H9 (cell line): Measurements from ENCODE around the gene FAHD1. TPM values are rescaled to one million over a fixed set of nuclear protein-coding genes. Genes with fewer than 3 reads are reported as not detected.

ENCODE experiments used
- DNase-seq: peaks from one replicate; pipeline ENCODE4 v3.0.0-alpha.2; 2017
- H2AFZ ChIP-seq: one replicate; pipeline ENCODE4 v1.6.1; 2013; ENCODE audit warnings: mild to moderate bottlenecking, low read length, control low read depth, moderate library complexity
- H2AK5ac ChIP-seq: 2 replicates; pipeline ENCODE4 v1.6.1; 2013; ENCODE audit warnings: low read length, control low read depth, mixed read lengths; ENCODE audit not compliant: insufficient read length
- H2BK120ac ChIP-seq: one replicate; pipeline ENCODE4 v1.6.1; 2013; ENCODE audit warnings: low read depth, mild to moderate bottlenecking, low read length, control low read depth, inconsistent platforms; ENCODE audit not compliant: poor library complexity, severe bottlenecking
- H2BK12ac ChIP-seq: 2 replicates; pipeline ENCODE4 v1.6.1; 2013; ENCODE audit warnings: low read length, control low read depth, mixed read lengths, low read depth; ENCODE audit not compliant: insufficient read length
- H2BK15ac ChIP-seq: 2 replicates; pipeline ENCODE4 v1.6.1; 2013; ENCODE audit warnings: low read depth, low read length, control low read depth
- H2BK20ac ChIP-seq: one replicate; pipeline ENCODE4 v1.6.1; 2013; ENCODE audit warnings: low read depth, mild to moderate bottlenecking, low read length, control low read depth, inconsistent platforms; ENCODE audit not compliant: poor library complexity, severe bottlenecking
- H2BK5ac ChIP-seq: 2 replicates; pipeline ENCODE4 v1.6.1; 2013; ENCODE audit warnings: low read length, control low read depth, mixed read lengths; ENCODE audit not compliant: insufficient read length
- H3K14ac ChIP-seq: 2 replicates; pipeline ENCODE4 v1.6.1; 2013; ENCODE audit warnings: low read length, control low read depth; ENCODE audit not compliant: insufficient read depth
- H3K18ac ChIP-seq: 2 replicates; pipeline ENCODE4 v1.6.1; 2013; ENCODE audit warnings: low read depth, mild to moderate bottlenecking, mixed read lengths, low read length, control low read depth; ENCODE audit not compliant: insufficient read length
- H3K23ac ChIP-seq: 2 replicates; pipeline ENCODE4 v1.6.1; 2013; ENCODE audit warnings: low read length, control low read depth, mixed read lengths, low read depth; ENCODE audit not compliant: insufficient read length
- H3K23me2 ChIP-seq: 2 replicates; pipeline ENCODE4 v1.6.1; 2013; ENCODE audit warnings: low read depth, mild to moderate bottlenecking, mixed read lengths, low read length, control low read depth; ENCODE audit not compliant: insufficient read length, poor library complexity, severe bottlenecking
- H3K27ac ChIP-seq: 2 replicates; pipeline ENCODE4 v1.5.1; 2013; ENCODE audit warnings: low read length, control low read depth, mixed read lengths, low read depth; ENCODE audit not compliant: insufficient read length
- H3K27me3 ChIP-seq: 2 replicates; pipeline ENCODE4 v1.6.1; 2013; ENCODE audit warnings: low read length, control low read depth, inconsistent platforms; ENCODE audit not compliant: insufficient read depth
- H3K4ac ChIP-seq: 2 replicates; pipeline ENCODE4 v1.6.1; 2013; ENCODE audit warnings: low read depth, mild to moderate bottlenecking, control low read depth, inconsistent platforms, low read length, moderate library complexity
- H3K4me1 ChIP-seq: 2 replicates; pipeline ENCODE4 v1.6.1; 2013; ENCODE audit warnings: low read length, control low read depth, inconsistent platforms; ENCODE audit not compliant: insufficient read depth
- H3K4me2 ChIP-seq: 2 replicates; pipeline ENCODE4 v1.6.1; 2013; ENCODE audit warnings: low read length, control low read depth, mixed read lengths; ENCODE audit not compliant: insufficient read length, insufficient read depth
- H3K56ac ChIP-seq: 2 replicates; pipeline ENCODE4 v1.6.1; 2013; ENCODE audit warnings: low read depth, mild to moderate bottlenecking, mixed read lengths, low read length, control low read depth; ENCODE audit not compliant: insufficient read length
- H3K79me1 ChIP-seq: 2 replicates; pipeline ENCODE4 v1.6.1; 2013; ENCODE audit warnings: low read depth, mild to moderate bottlenecking, moderate library complexity, low read length, control low read depth, inconsistent platforms; ENCODE audit not compliant: insufficient read depth, poor library complexity, severe bottlenecking
- H3K79me2 ChIP-seq: 2 replicates; pipeline ENCODE4 v1.6.1; 2013; ENCODE audit warnings: low read length, control low read depth, inconsistent platforms; ENCODE audit not compliant: insufficient read depth
- H3K9ac ChIP-seq: 2 replicates; pipeline ENCODE4 v1.6.1; 2013; ENCODE audit warnings: low read length, control low read depth, mixed read lengths; ENCODE audit not compliant: insufficient read length; ENCODE audit errors: extremely low read depth
- H3K9me3 ChIP-seq: one replicate; pipeline ENCODE4 v1.6.1; 2013; ENCODE audit warnings: low read depth, low read length, inconsistent platforms; ENCODE audit not compliant: control insufficient read depth
- H3T11ph ChIP-seq: one replicate; pipeline ENCODE4 v1.6.1; 2013; ENCODE audit warnings: mild to moderate bottlenecking, low read length, control low read depth, inconsistent platforms
- H4K20me1 ChIP-seq: one replicate; pipeline ENCODE4 v1.6.1; 2013; ENCODE audit not compliant: control insufficient read depth, insufficient read length, insufficient read depth
- H4K5ac ChIP-seq: 2 replicates; pipeline ENCODE4 v1.6.1; 2013; ENCODE audit warnings: low read depth, mild to moderate bottlenecking, mixed read lengths, low read length, control low read depth; ENCODE audit not compliant: insufficient read length
- H4K8ac ChIP-seq: replicated peaks from 2 replicates; pipeline ENCODE4 v1.6.1; 2013; ENCODE audit warnings: low read length, control low read depth, mixed read lengths, low read depth; ENCODE audit not compliant: insufficient read length
- H4K91ac ChIP-seq: 2 replicates; pipeline ENCODE4 v1.6.1; 2013; ENCODE audit warnings: low read depth, mild to moderate bottlenecking, moderate library complexity, mixed read lengths, low read length, control low read depth; ENCODE audit not compliant: insufficient read length
- H3K27ac Mint-ChIP-seq, 3 experiments: 2 replicates in 2 of 3; 3 replicates in 1 of 3; pipeline ENCODE4 v1.8.0; 2020 to 2021; ENCODE audit warnings: mixed read lengths in 3 of 3, mild to moderate bottlenecking in 1 of 3, moderate library complexity in 1 of 3
- H3K27me3 Mint-ChIP-seq: 2 replicates; pipeline ENCODE4 v1.8.0; 2021; ENCODE audit warnings: low read depth, mild to moderate bottlenecking, moderate library complexity, mixed read lengths
- H3K36me3 Mint-ChIP-seq, 3 experiments: 2 replicates in 2 of 3; 3 replicates in 1 of 3; pipeline ENCODE4 v1.8.0; 2020 to 2021; ENCODE audit warnings: low read depth in 3 of 3, mixed read lengths in 3 of 3; ENCODE audit not compliant: insufficient read depth in 1 of 3
- H3K4me1 Mint-ChIP-seq, 2 experiments: 2 replicates each; pipeline ENCODE4 v1.8.0; 2020; ENCODE audit warnings: mixed read lengths in 2 of 2
- H3K4me3 Mint-ChIP-seq, 2 experiments: 2 replicates in 1 of 2; 3 replicates in 1 of 2; pipeline ENCODE4 v1.8.0; 2020 to 2021; ENCODE audit warnings: mild to moderate bottlenecking in 2 of 2, mixed read lengths in 2 of 2, moderate library complexity in 1 of 2
- H3K9me3 Mint-ChIP-seq, 2 experiments: 2 replicates in 1 of 2; 3 replicates in 1 of 2; pipeline ENCODE4 v1.8.0; 2020; ENCODE audit warnings: mild to moderate bottlenecking in 2 of 2, mixed read lengths in 2 of 2, moderate library complexity in 1 of 2
- WGBS: extraction: QIAGEN DNeasy Blood & Tissue Kit; methylation state at CpG from one replicate; pipeline ENCODE4 v1.1.7; 2013; ENCODE audit warnings: missing lambda C conversion rate, low lambda C conversion rate, mixed read lengths; ENCODE audit not compliant: insufficient read length; ENCODE audit errors: extremely low coverage; 5-methylcytosine and 5-hydroxymethylcytosine counted together
- total RNA-seq: library from RNA; stranded (reverse); gene quantifications from 2 replicates; pipeline ENCODE4 v1.2.1, GENCODE V29; 2021
- TF ChIP-seq, protein P1 (sequence below): fragments of 200-600 bp; sonication (generic); conservative IDR thresholded peaks from 3 replicates; pipeline ENCODE4 v1.8.0; 2021; ENCODE audit warnings: antibody characterized with exemption, mild to moderate bottlenecking

The FAHD1 gene
- total RNA-seq, 1 experiment from 2014 or later, result 16.2 TPM

DNA sequence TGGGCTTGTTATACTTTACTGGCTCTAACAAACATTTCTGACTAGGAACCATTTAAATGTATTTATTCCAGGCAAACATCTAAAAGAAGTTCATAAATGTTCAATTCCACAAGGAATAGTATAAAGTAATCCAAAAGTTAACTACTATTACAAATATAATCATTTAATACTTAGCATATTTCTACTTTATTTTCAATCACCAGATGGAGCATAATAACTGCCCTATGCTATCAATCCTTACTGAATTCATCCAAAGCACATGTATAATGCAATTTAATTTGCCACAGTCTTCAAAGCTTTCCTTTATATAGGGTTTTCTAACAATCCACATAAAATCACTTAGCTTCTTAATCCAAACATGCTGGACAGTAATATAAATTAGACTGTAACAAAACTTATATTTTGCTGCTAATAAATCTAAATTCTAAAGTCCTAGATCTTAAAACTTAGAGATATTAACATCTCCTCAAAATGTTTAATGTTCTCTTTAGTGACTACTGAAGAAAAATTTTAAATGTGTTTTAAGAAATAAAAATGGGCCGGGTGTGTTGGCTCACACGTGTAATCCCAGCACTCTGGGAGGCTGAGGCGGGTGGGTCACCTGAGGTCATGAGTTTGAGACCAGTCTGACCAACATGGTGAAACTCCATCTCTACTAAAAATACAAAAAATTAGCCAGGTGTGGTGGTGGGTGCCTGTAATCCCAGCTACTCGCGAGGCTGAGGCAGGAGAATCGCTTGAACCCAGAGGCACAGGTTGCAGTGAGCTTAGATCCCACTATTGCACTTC, 39.1 kb downstream of the FAHD1 start:
- Histone ChIP-seq H3K23ac (no peak overlapping the region), H2AK5ac (no peak overlapping the region), H3K4me2 (no peak overlapping the region), H4K20me1 (no peaks in the 10 kb centered on the region), H3K23me2 (no peaks in the 10 kb centered on the region), H4K91ac (no peak overlapping the region), H2BK12ac (no peak overlapping the region), H3K56ac (no peak overlapping the region), H3K9me3 (no peaks in the 10 kb centered on the region), H3K18ac (no peak overlapping the region), H3K79me2 (no peaks in the 10 kb centered on the region), H2BK5ac (no peak overlapping the region), H4K8ac (no peak overlapping the region), H3K27ac (no peak overlapping the region), H3K4ac (no peak overlapping the region), H3T11ph (no peak overlapping the region), H3K27me3 (no peaks in the 10 kb centered on the region), H2BK15ac (no peak overlapping the region), H2BK120ac (no peak overlapping the region), H3K9ac (no peak overlapping the region), H2AFZ (no peak overlapping the region), H2BK20ac (no peak overlapping the region), H3K4me1 (no peaks in the 10 kb centered on the region), H3K14ac (no peak overlapping the region), H4K5ac (no peak overlapping the region), H3K79me1 (no peaks in the 10 kb centered on the region)
- Mint-ChIP-seq H3K36me3 (no peaks in the 10 kb centered on the region), H3K4me3 (no peak overlapping the region), H3K27ac (no peak overlapping the region), H3K4me1 (no peaks in the 10 kb centered on the region), H3K27me3 (peaks cover 29% of the 10 kb centered on the region), H3K9me3 (no peaks in the 10 kb centered on the region)
- DNase-seq, result no peak
- TF ChIP-seq, protein P1, sequence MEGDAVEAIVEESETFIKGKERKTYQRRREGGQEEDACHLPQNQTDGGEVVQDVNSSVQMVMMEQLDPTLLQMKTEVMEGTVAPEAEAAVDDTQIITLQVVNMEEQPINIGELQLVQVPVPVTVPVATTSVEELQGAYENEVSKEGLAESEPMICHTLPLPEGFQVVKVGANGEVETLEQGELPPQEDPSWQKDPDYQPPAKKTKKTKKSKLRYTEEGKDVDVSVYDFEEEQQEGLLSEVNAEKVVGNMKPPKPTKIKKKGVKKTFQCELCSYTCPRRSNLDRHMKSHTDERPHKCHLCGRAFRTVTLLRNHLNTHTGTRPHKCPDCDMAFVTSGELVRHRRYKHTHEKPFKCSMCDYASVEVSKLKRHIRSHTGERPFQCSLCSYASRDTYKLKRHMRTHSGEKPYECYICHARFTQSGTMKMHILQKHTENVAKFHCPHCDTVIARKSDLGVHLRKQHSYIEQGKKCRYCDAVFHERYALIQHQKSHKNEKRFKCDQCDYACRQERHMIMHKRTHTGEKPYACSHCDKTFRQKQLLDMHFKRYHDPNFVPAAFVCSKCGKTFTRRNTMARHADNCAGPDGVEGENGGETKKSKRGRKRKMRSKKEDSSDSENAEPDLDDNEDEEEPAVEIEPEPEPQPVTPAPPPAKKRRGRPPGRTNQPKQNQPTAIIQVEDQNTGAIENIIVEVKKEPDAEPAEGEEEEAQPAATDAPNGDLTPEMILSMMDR, result no peak
- WGBS, result no CpG with 5 or more reads among the region's 6 CpGs
